ENCODE results near the gene MPPED1.
A peak's percentile ranks its signal among the peaks of the same experiment; 100 is the strongest.

The MPPED1 gene

GRCh38 chr22:43393132-43393843, 18.5 kb upstream of the MPPED1 start:
- DNase-seq: peak; percentile 12

- peak; percentile 4 for DNase-seq
Observed at GRCh38 chr22:43393844-43394474, 17.9 kb upstream of the MPPED1 start.

- peak; percentile 10 for DNase-seq
Observed at GRCh38 chr22:43395086-43395695, 16.6 kb upstream of the MPPED1 start.

- peak; percentile 11 for DNase-seq
Observed at GRCh38 chr22:43396321-43396933, 15.4 kb upstream of the MPPED1 start.

- peak; percentile 15 for DNase-seq
Observed at GRCh38 chr22:43396934-43397457, 14.8 kb upstream of the MPPED1 start.

- no peak for DNase-seq
Observed at GRCh38 chr22:43397766-43398165, 14.0 kb upstream of the MPPED1 start.

- DNase-seq: no peak
Observed at GRCh38 chr22:43398246-43398645, 13.6 kb upstream of the MPPED1 start.

GRCh38 chr22:43398910-43399309, 12.9 kb upstream of the MPPED1 start:
- DNase-seq: no peak

- no peak for DNase-seq
Observed at GRCh38 chr22:43399338-43399979, 12.4 kb upstream of the MPPED1 start.

- no peak for DNase-seq
Observed at GRCh38 chr22:43399980-43400358, 11.8 kb upstream of the MPPED1 start.

- no peak for DNase-seq
Observed at GRCh38 chr22:43400449-43400848, 11.4 kb upstream of the MPPED1 start.

GRCh38 chr22:43401233-43401632, 10.6 kb upstream of the MPPED1 start:
- no peak for DNase-seq

- DNase-seq: no peak
Observed at GRCh38 chr22:43401661-43402060, 10.2 kb upstream of the MPPED1 start.

GRCh38 chr22:43402128-43402527, 9.7 kb upstream of the MPPED1 start:
- DNase-seq: no peak

GRCh38 chr22:43404673-43405385, 7.0 kb upstream of the MPPED1 start:
- peak; percentile 21 for DNase-seq

GRCh38 chr22:43406186-43406790, 5.5 kb upstream of the MPPED1 start:
- no peak for DNase-seq

- no peak for DNase-seq
Observed at GRCh38 chr22:43407591-43407990, 4.2 kb upstream of the MPPED1 start.

- no peak for DNase-seq
Observed at GRCh38 chr22:43408009-43408408, 3.8 kb upstream of the MPPED1 start.

- no peak for DNase-seq
Observed at GRCh38 chr22:43409046-43409445, 2.8 kb upstream of the MPPED1 start.

- DNase-seq: no peak
Observed at GRCh38 chr22:43409800-43410199, 2.0 kb upstream of the MPPED1 start.

- DNase-seq: no peak
Observed at GRCh38 chr22:43411040-43411868, 560 bp upstream of the MPPED1 start.
